H1 (cell line): ENCODE results near the gene MRPL40. TPM values are rescaled to one million over a fixed set of nuclear protein-coding genes. Genes with fewer than 3 reads are reported as not detected.

ENCODE experiments used
- CTCF ChIA-PET: fragments of 300-600 bp; sonication (Branson Sonifier 250); formaldehyde crosslinking; loops from one replicate; lab custom pipeline; 2021; ENCODE audit not compliant: partially characterized antibody; lab: Charles Lee
- POLR2A ChIA-PET: fragments of 300-600 bp; sonication (Branson Sonifier 250); formaldehyde crosslinking; loops from one replicate; lab custom pipeline; 2021; ENCODE audit warnings: inconsistent platforms; ENCODE audit not compliant: partially characterized antibody; lab: Charles Lee
- DNase-seq, 2 experiments: peaks; one replicate each; pipeline versions ENCODE4 v3.0.0 to v3.0.0-alpha.2; 2010 to 2022; ENCODE audit warnings: low spot score in 2 of 2, low read depth in 1 of 2, mixed read lengths in 1 of 2
- FAIRE-seq: peaks from 2 replicates; lab custom pipeline; 2011; peaks lifted over from hg19 to GRCh38; lab: Jason Lieb, UNC
- H2AFZ ChIP-seq: 2 replicates; pipeline ENCODE4 v1.8.1; 2012; ENCODE audit warnings: low read length, inconsistent platforms
- H2AK5ac ChIP-seq: 2 replicates; pipeline ENCODE4 v1.6.1; 2013; ENCODE audit warnings: low read depth, low read length
- H2BK120ac ChIP-seq: replicated peaks from 2 replicates; pipeline ENCODE3; 2013; ENCODE audit warnings: low read depth, low read length, inconsistent platforms
- H2BK12ac ChIP-seq: 2 replicates; pipeline ENCODE4 v1.6.1; 2013; ENCODE audit warnings: low read depth, low read length
- H2BK15ac ChIP-seq: 2 replicates; pipeline ENCODE4 v1.6.1; 2013; ENCODE audit warnings: low read length
- H2BK20ac ChIP-seq: 2 replicates; pipeline ENCODE4 v1.6.1; 2013; ENCODE audit warnings: low read length
- H2BK5ac ChIP-seq: 2 replicates; pipeline ENCODE4 v1.6.1; 2013; ENCODE audit warnings: low read depth, low read length
- H3K14ac ChIP-seq: 2 replicates; pipeline ENCODE4 v1.6.1; 2013; ENCODE audit warnings: inconsistent platforms; ENCODE audit not compliant: insufficient read length
- H3K18ac ChIP-seq: 2 replicates; pipeline ENCODE4 v1.6.1; 2013; ENCODE audit warnings: low read length; ENCODE audit errors: extremely low read depth
- H3K23ac ChIP-seq: 2 replicates; pipeline ENCODE4 v1.6.1; 2013; ENCODE audit warnings: inconsistent platforms; ENCODE audit not compliant: insufficient read length
- H3K23me2 ChIP-seq: 2 replicates; pipeline ENCODE4 v1.6.1; 2013; ENCODE audit warnings: low read depth, low read length
- H3K27ac ChIP-seq: 2 replicates; pipeline ENCODE4 v1.6.1; 2011; ENCODE audit warnings: low read depth, low read length, inconsistent platforms
- H3K27me3 ChIP-seq, 4 experiments: replicated peaks in 1 of 4; 1 replicate in 1 of 4; 2 replicates in 3 of 4; pipeline versions ENCODE4 v1.6.1 to v1.8.1; 2011 to 2013; ENCODE audit warnings: low read length in 3 of 4, mild to moderate bottlenecking in 3 of 4, inconsistent platforms in 2 of 4, mixed read lengths in 2 of 4, moderate library complexity in 1 of 4; ENCODE audit not compliant: control insufficient read depth in 3 of 4, insufficient read depth in 3 of 4; ENCODE audit errors: extremely low read depth in 1 of 4
- H3K36me3 ChIP-seq, 4 experiments: 2 replicates each; pipeline versions ENCODE4 v1.6.1 to v1.8.1; 2011 to 2013; ENCODE audit warnings: mild to moderate bottlenecking in 4 of 4, low read length in 3 of 4, moderate library complexity in 2 of 4, control low read depth in 1 of 4, inconsistent platforms in 1 of 4; ENCODE audit not compliant: insufficient read depth in 4 of 4, control insufficient read depth in 2 of 4
- H3K4ac ChIP-seq: replicated peaks from 2 replicates; pipeline ENCODE3; 2013; ENCODE audit warnings: low read length, low read depth, mixed read lengths, inconsistent platforms; ENCODE audit not compliant: insufficient read length
- H3K4me1 ChIP-seq, 4 experiments: replicated peaks in 1 of 4; 1 replicate in 1 of 4; 2 replicates in 3 of 4; pipeline versions ENCODE4 v1.6.1 to v1.8.1; 2011 to 2013; ENCODE audit warnings: low read length in 3 of 4, inconsistent platforms in 2 of 4, mixed read lengths in 1 of 4; ENCODE audit not compliant: insufficient read depth in 4 of 4, control insufficient read depth in 3 of 4
- H3K4me2 ChIP-seq, 2 experiments: 2 replicates each; pipeline versions ENCODE4 v1.6.1 to v1.8.1; 2011 to 2013; ENCODE audit warnings: low read depth in 2 of 2, low read length in 2 of 2, control low read depth in 1 of 2, inconsistent platforms in 1 of 2, mild to moderate bottlenecking in 1 of 2; ENCODE audit not compliant: insufficient read depth in 1 of 2
- H3K4me3 ChIP-seq, 4 experiments: fragments of 200-600, 300-600 bp in 1 of 4; sonication (generic), shearing (Covaris generic), sonication (Bioruptor Twin) in 1 of 4; 2 replicates each; pipeline versions ENCODE4 v1.5.1 to v1.8.1; 2011 to 2016; ENCODE audit warnings: low read length in 4 of 4, low read depth in 3 of 4, control low read depth in 2 of 4, inconsistent platforms in 2 of 4, mild to moderate bottlenecking in 2 of 4, mixed read lengths in 1 of 4, moderate library complexity in 1 of 4; ENCODE audit not compliant: insufficient read depth in 2 of 4; ENCODE audit errors: extremely low read depth in 1 of 4
- H3K56ac ChIP-seq: replicated peaks from 2 replicates; pipeline ENCODE3; 2013; ENCODE audit warnings: low read depth, mild to moderate bottlenecking, mixed read lengths, low read length, inconsistent platforms; ENCODE audit not compliant: insufficient read length
- H3K79me1 ChIP-seq: 2 replicates; pipeline ENCODE4 v1.6.1; 2013; ENCODE audit warnings: low read depth, low read length, control low read depth
- H3K79me2 ChIP-seq, 2 experiments: 2 replicates each; pipeline versions ENCODE4 v1.6.1 to v1.8.1; 2012 to 2013; ENCODE audit warnings: low read length in 2 of 2, mild to moderate bottlenecking in 2 of 2, inconsistent platforms in 1 of 2; ENCODE audit not compliant: insufficient read depth in 2 of 2, control insufficient read depth in 1 of 2
- H3K9ac ChIP-seq, 4 experiments: replicated peaks in 1 of 4; 1 replicate in 1 of 4; 2 replicates in 3 of 4; pipeline versions ENCODE4 v1.6.1 to v1.8.1; 2011 to 2013; ENCODE audit warnings: low read depth in 3 of 4, low read length in 3 of 4, control low read depth in 2 of 4, mild to moderate bottlenecking in 2 of 4, moderate library complexity in 2 of 4, inconsistent platforms in 1 of 4; ENCODE audit errors: extremely low read depth in 1 of 4
- H3K9me3 ChIP-seq, 2 experiments: 2 replicates each; pipeline versions ENCODE4 v1.6.1 to v1.8.1; 2012 to 2013; ENCODE audit warnings: mild to moderate bottlenecking in 2 of 2, moderate library complexity in 2 of 2, control low read depth in 1 of 2, inconsistent platforms in 1 of 2, low read depth in 1 of 2, low read length in 1 of 2, mixed read lengths in 1 of 2; ENCODE audit not compliant: insufficient read depth in 2 of 2
- H4K20me1 ChIP-seq, 2 experiments: replicated peaks in 1 of 2; 2 replicates each; pipeline versions ENCODE3 to v1.8.1; 2011 to 2013; ENCODE audit warnings: inconsistent platforms in 2 of 2, low read length in 2 of 2, mild to moderate bottlenecking in 1 of 2; ENCODE audit not compliant: insufficient read depth in 2 of 2, control insufficient read depth in 1 of 2
- H4K5ac ChIP-seq: 2 replicates; pipeline ENCODE4 v1.6.1; 2013; ENCODE audit warnings: low read length, low read depth, mixed read lengths, inconsistent platforms; ENCODE audit not compliant: insufficient read length
- H4K8ac ChIP-seq: 2 replicates; pipeline ENCODE4 v1.8.0; 2013; ENCODE audit warnings: mild to moderate bottlenecking, moderate library complexity, low read length, inconsistent platforms; ENCODE audit not compliant: insufficient read depth; ENCODE audit errors: extremely low read depth
- H4K91ac ChIP-seq: replicated peaks from 2 replicates; pipeline ENCODE3; 2013; ENCODE audit warnings: low read length, mixed read lengths, inconsistent platforms; ENCODE audit not compliant: insufficient read length
- BACH1 ChIP-seq: IDR thresholded peaks from 2 replicates; pipeline ENCODE4 v1.6.1; 2012; ENCODE audit warnings: low read length, improper control_type of control experiment
- BCL11A ChIP-seq, 2 experiments: IDR thresholded peaks; one replicate each; pipeline ENCODE4 v1.6.1; 2011; ENCODE audit warnings: low read depth in 2 of 2, low read length in 2 of 2, mild to moderate bottlenecking in 2 of 2
- BRCA1 ChIP-seq: IDR thresholded peaks from 2 replicates; pipeline ENCODE4 v1.6.1; 2012; ENCODE audit warnings: low read depth, low read length, improper control_type of control experiment
- CBX5 ChIP-seq: fragments of 300-800, 300-1000 bp; sonication (generic); IDR thresholded peaks from 2 replicates; pipeline ENCODE4 v1.7.1; 2016; ENCODE audit warnings: antibody characterized with exemption, low read length, low read depth
- EGR1 ChIP-seq: IDR thresholded peaks from 2 replicates; pipeline ENCODE4 v1.6.1; 2011; ENCODE audit warnings: low read depth, low read length, borderline replicate concordance
- EZH2 ChIP-seq: fragments of 200-600 bp; sonication (generic); IDR thresholded peaks from 2 replicates; pipeline ENCODE4 v1.7.1; 2012; ENCODE audit warnings: low read depth, mild to moderate bottlenecking, moderate library complexity, low read length, inconsistent platforms; ENCODE audit not compliant: severe bottlenecking
- GTF2F1 ChIP-seq: IDR thresholded peaks from 2 replicates; pipeline ENCODE4 v1.6.1; 2012; ENCODE audit warnings: low read depth, low read length, improper control_type of control experiment, borderline replicate concordance
- HDAC6 ChIP-seq: IDR thresholded peaks from one replicate; pipeline ENCODE4 v1.7.1; 2012; ENCODE audit warnings: low read depth, mild to moderate bottlenecking, inconsistent platforms, low read length, moderate library complexity
- JUN ChIP-seq: IDR thresholded peaks from 2 replicates; pipeline ENCODE4 v1.6.1; 2011; ENCODE audit warnings: low read depth, mild to moderate bottlenecking, improper control_type of control experiment, low read length
- PHF8 ChIP-seq: fragments of 200-600 bp; sonication (generic); conservative IDR thresholded peaks from 2 replicates; pipeline ENCODE4 v1.7.1; 2012; ENCODE audit warnings: low read depth, mild to moderate bottlenecking, inconsistent platforms, low read length, moderate library complexity
- POU5F1 ChIP-seq: IDR thresholded peaks from 2 replicates; pipeline ENCODE4 v1.6.1; 2011; ENCODE audit warnings: low read depth, mild to moderate bottlenecking, low read length, moderate library complexity
- RAD21 ChIP-seq, 2 experiments: IDR thresholded peaks in 1 of 2; conservative IDR thresholded peaks in 1 of 2; 2 replicates each; pipeline ENCODE4 v1.6.1; 2011; ENCODE audit warnings: low read depth in 2 of 2, low read length in 2 of 2, improper control_type of control experiment in 1 of 2, inconsistent platforms in 1 of 2, mild to moderate bottlenecking in 1 of 2, moderate library complexity in 1 of 2
- RFX5 ChIP-seq: IDR thresholded peaks from 2 replicates; pipeline ENCODE4 v1.6.1; 2011; ENCODE audit warnings: low read depth, low read length, improper control_type of control experiment, borderline replicate concordance
- TBP ChIP-seq: IDR thresholded peaks from 2 replicates; pipeline ENCODE4 v1.6.1; 2011; ENCODE audit warnings: low read depth, low read length, improper control_type of control experiment
- TEAD4 ChIP-seq: IDR thresholded peaks from 2 replicates; pipeline ENCODE4 v1.6.1; 2012; ENCODE audit warnings: low read depth, low read length, inconsistent platforms, mixed read lengths
- WGBS, 2 experiments: shearing (Covaris generic) in 1 of 2; methylation state at CpG; one replicate each; pipeline versions ENCODE4 v1.1.6 to v1.1.7; 2013 to 2015; ENCODE audit warnings: low lambda C conversion rate in 2 of 2, mixed read lengths in 2 of 2, inconsistent platforms in 1 of 2, low coverage in 1 of 2, missing lambda C conversion rate in 1 of 2; ENCODE audit not compliant: insufficient replicate concordance in 2 of 2, insufficient coverage in 1 of 2, insufficient read length in 1 of 2; ENCODE audit errors: extremely low coverage in 1 of 2, missing lambda C conversion rate in 1 of 2; 5-methylcytosine and 5-hydroxymethylcytosine counted together
- polyA plus RNA-seq, 7 experiments: library from polyadenylated mRNA; depleted of rRNA in 3 of 7; stranded (reverse) in 5 of 7; unstranded in 2 of 7; fragments of >200 nt in 5 of 7; fragments of 200-250 nt in 2 of 7; gene quantifications; 1 replicate in 5 of 7; 2 replicates in 1 of 7; 4 replicates in 1 of 7; pipeline versions ENCODE4 v1.2.1 to v1.2.3, GENCODE V29; 2011 to 2013; ENCODE audit warnings: missing spikeins in 2 of 7, mixed read lengths in 2 of 7
- total RNA-seq: library from RNA; stranded (reverse); fragmentation: NEBNext Ultra II Directional; extraction: Animal tissue kit (Norgen Biotek cat#: 25700); gene quantifications from 2 replicates; pipeline ENCODE4 v1.2.1, GENCODE V29; 2021

The MRPL40 gene
- total and polyA plus RNA-seq, 2 of the 8 experiments (the other 6 are each of a cell fraction or from before 2014, with no cell fraction given) = 12.4 to 14.5 TPM

DNA sequence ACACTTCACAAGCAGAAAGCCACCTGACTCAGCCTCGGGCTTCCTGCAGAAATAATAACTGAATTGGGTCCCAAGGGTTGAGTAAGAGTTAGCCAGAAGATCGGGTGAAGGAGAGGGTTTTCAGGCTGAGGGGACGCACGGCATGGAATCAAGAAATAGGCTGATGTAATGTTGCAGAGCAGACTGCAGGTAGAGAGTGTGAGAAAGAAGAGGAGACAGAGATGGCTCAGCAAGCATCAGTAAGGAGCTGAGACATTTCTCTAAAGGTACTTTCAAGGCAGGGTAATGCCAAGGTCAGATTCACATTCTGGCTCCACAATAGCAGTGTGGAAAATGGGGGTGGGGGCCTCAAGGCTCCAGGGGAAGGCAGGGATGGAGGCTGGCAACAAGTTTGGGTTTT is 19.4 kb upstream of the MRPL40 start:
- Histone ChIP-seq H3K9me3 (no peaks in the 10 kb centered on the region), H3K56ac (no peak overlapping the region), H2BK15ac (no peak overlapping the region), H3K23ac (no peak overlapping the region), H3K23me2 (no peaks in the 10 kb centered on the region), H4K20me1 (peaks cover 10 to 20% of the 10 kb centered on the region in 2 experiments), H3K9ac (no peak overlapping the region), H3K79me1 (peaks cover 20% of the 10 kb centered on the region), H3K36me3 (peaks cover 1 to 16% (median 9%) of the 10 kb centered on the region in 4 experiments; a peak in 7 of 8 replicates), H3K27ac (no peak overlapping the region), H3K4me1 (no peaks in the 10 kb centered on the region; a peak in 1 of 7 replicates), H2BK12ac (no peak overlapping the region), H3K18ac (no peak overlapping the region), H2AFZ (no peak overlapping the region), H2AK5ac (no peak overlapping the region), H4K91ac (no peak overlapping the region), H4K8ac (no peak overlapping the region), H3K4me3 (no peak overlapping the region), H3K4ac (no peak overlapping the region), H3K14ac (no peak overlapping the region), H3K4me2 (no peak overlapping the region), H4K5ac (no peak overlapping the region), H3K27me3 (no peaks in the 10 kb centered on the region), H2BK20ac (no peak overlapping the region), H2BK120ac (no peak overlapping the region), H2BK5ac (no peak overlapping the region), H3K79me2 (peaks cover 10 to 71% of the 10 kb centered on the region in 2 experiments)
- DNase-seq = no peak
- CTCF ChIA-PET = interaction anchor here (0.5 kb wide), 1 partner anchor 54 kb away, joined by 4 read pairs; no protein-coding TSS in a partner anchor
- FAIRE-seq = no peak
- POLR2A ChIA-PET = interaction anchor here (1.0 to 4.8 kb wide), 4 partner anchors 12 to 19 kb away, joined by 3 to 24 read pairs (median 9); partner anchors contain the start of genes HIRA and MRPL40
- 88% methylated on average over 4 of the region's 4 CpGs; no CpG with 5 or more reads in 1 of the 2 experiments for WGBS, 2 experiments
- TF ChIP-seq PHF8 = no peak
- no peak for TF ChIP-seq TBP
- TF ChIP-seq CBX5 = no peak
- TF ChIP-seq RFX5 = no peak
- no peak for TF ChIP-seq BACH1
- TF ChIP-seq HDAC6 = no peak
- TF ChIP-seq EZH2 = no peak
- TF ChIP-seq BRCA1 = no peak
- TF ChIP-seq JUN = no peak
- TF ChIP-seq RAD21 (IDR thresholded peaks at IDR 0.05 in 1 of 2, conservative IDR thresholded peaks at IDR 0.05 in 1 of 2; ENCODE audit: low read depth in 2 of 2, low read length in 2 of 2) = no peak
- no peak for TF ChIP-seq EGR1
- TF ChIP-seq POU5F1 = no peak
- no peak for TF ChIP-seq TEAD4
- TF ChIP-seq GTF2F1 = no peak
- no peak for TF ChIP-seq BCL11A (IDR thresholded peaks at IDR 0.05; ENCODE audit: low read depth in 2 of 2, low read length in 2 of 2)
